Measurements from ENCODE around the gene BTBD1. TPM values are rescaled to one million over a fixed set of nuclear protein-coding genes. Genes with fewer than 3 reads are reported as not detected.
A peak's percentile ranks its signal among the peaks of the same experiment; 100 is the strongest.
"Not testable (repeated sequence)": the region's sequence is repeated elsewhere in the genome, so short reads cannot be mapped to it uniquely, and the experiment has no call there.

The BTBD1 gene
- total RNA-seq, 2 donors from 2014 or later = 116 to 206 TPM

GRCh38 chr15:83082730-83083386, 15.8 kb upstream of the BTBD1 start:
- H3K9me3 ChIP-seq = no peaks in the 10 kb centered on the region
- H3K4me3 ChIP-seq = no peak overlapping the region
- no peak for DNase-seq (ENCODE audit: low spot score)
- TF ChIP-seq CTCF (IDR thresholded peaks at IDR 0.05) = no peak
- no peaks in the 10 kb centered on the region for H3K36me3 ChIP-seq
- H3K27me3 ChIP-seq = no peaks in the 10 kb centered on the region
- H3K4me1 ChIP-seq = no peaks in the 10 kb centered on the region
- no peak overlapping the region for H3K27ac ChIP-seq

GRCh38 chr15:83081256-83082014, 14.4 kb upstream of the BTBD1 start:
- Histone ChIP-seq H3K36me3 (no peaks in the 10 kb centered on the region), H3K4me3 (no peak overlapping the region), H3K27ac (no peak overlapping the region), H3K4me1 (no peaks in the 10 kb centered on the region), H3K27me3 (no peaks in the 10 kb centered on the region), H3K9me3 (no peaks in the 10 kb centered on the region)
- DNase-seq (ENCODE audit: low spot score) = no peak
- TF ChIP-seq CTCF (IDR thresholded peaks at IDR 0.05) = no peak

GRCh38 chr15:83078712-83079111, 11.7 kb upstream of the BTBD1 start:
- no peak for DNase-seq (ENCODE audit: low spot score)
- TF ChIP-seq CTCF (IDR thresholded peaks at IDR 0.05) = no peak
- Histone ChIP-seq H3K4me3 (no peak overlapping the region), H3K4me1 (no peaks in the 10 kb centered on the region), H3K9me3 (peaks cover under 1 to 1% of the 10 kb centered on the region in 2 donors), H3K36me3 (no peaks in the 10 kb centered on the region), H3K27ac (no peak overlapping the region), H3K27me3 (no peaks in the 10 kb centered on the region)

GRCh38 chr15:83077491-83078230, 10.6 kb upstream of the BTBD1 start:
- H3K27me3 ChIP-seq = no peaks in the 10 kb centered on the region
- H3K9me3 ChIP-seq = peaks cover 5 to 9% of the 10 kb centered on the region in 2 donors
- H3K36me3 ChIP-seq = no peaks in the 10 kb centered on the region
- H3K4me3 ChIP-seq = no peak overlapping the region
- no peak for TF ChIP-seq CTCF (IDR thresholded peaks at IDR 0.05)
- no peak for DNase-seq (ENCODE audit: low spot score)
- no peaks in the 10 kb centered on the region for H3K4me1 ChIP-seq
- peak overlapping the region in 1 of 2 donors; percentile 42 for H3K27ac ChIP-seq

- H3K4me3 ChIP-seq; DNase-seq (ENCODE audit: low spot score); H3K9me3 ChIP-seq; H3K36me3 ChIP-seq; H3K27ac ChIP-seq; H3K27me3 ChIP-seq: not testable (repeated sequence)
- peaks cover 0 to 27% of the 10 kb centered on the region in 2 donors for H3K4me1 ChIP-seq
Observed at GRCh38 chr15:83069211-83069642, 2.2 kb upstream of the BTBD1 start.

GRCh38 chr15:83068054-83068453, 1.0 kb upstream of the BTBD1 start:
- TF ChIP-seq CTCF (IDR thresholded peaks at IDR 0.05) = no peak
- no peaks in the 10 kb centered on the region for H3K27me3 ChIP-seq

More at GRCh38 chr15:83068054-83068453, 1.0 kb upstream of the BTBD1 start:
- Histone ChIP-seq H3K4me3 (no peak overlapping the region), H3K9me3 (peaks cover 0 to 2% of the 10 kb centered on the region in 2 donors), H3K36me3 (no peaks in the 10 kb centered on the region), H3K4me1 (peaks cover 0 to 39% of the 10 kb centered on the region in 2 donors), H3K27ac (peak overlapping the region; percentile 96 to 97)
- DNase-seq (ENCODE audit: low spot score) = no peak

Data from right atrium auricular region (tissue), 2 donors.